Right lobe of liver (tissue), 6 donors: Measurements from ENCODE around the gene REEP5. TPM values are rescaled to one million over a fixed set of nuclear protein-coding genes. Genes with fewer than 3 reads are reported as not detected.
"Not testable (repeated sequence)": the region's sequence is repeated elsewhere in the genome, so short reads cannot be mapped to it uniquely, and the experiment has no call there.

Experiments
- ATAC-seq, 4 donors: fragments of 200-7000 bp; cut with Tn5 transposase; one replicate each; pipeline ENCODE4 v1.9.1; 2020; ENCODE audit warnings: mild to moderate bottlenecking in 4 of 4, moderate library complexity in 4 of 4
- DNase-seq, 3 donors: peaks; one replicate each; pipeline ENCODE4 v3.0.0-alpha.2; 2020
- H3K27ac ChIP-seq, 3 donors: fragments of 200-600 bp; one replicate each; pipeline ENCODE4 v1.8.0; 2022
- H3K27me3 ChIP-seq, 2 donors: fragments of 200-600 bp; one replicate each; pipeline ENCODE4 v1.8.0; 2022
- H3K36me3 ChIP-seq, 4 donors: fragments of 200-600 bp; sonication (generic) in 1 of 4; one replicate each; pipeline versions ENCODE4 v1.5.1 to v1.8.0; 2017 to 2022; ENCODE audit warnings: control low read depth in 1 of 4
- H3K4me1 ChIP-seq, 4 donors: fragments of 200-600 bp; sonication (generic) in 1 of 4; one replicate each; pipeline versions ENCODE4 v1.5.1 to v1.8.0; 2017 to 2022; ENCODE audit warnings: control low read depth in 1 of 4
- H3K4me3 ChIP-seq, 3 donors: fragments of 200-600 bp; one replicate each; pipeline ENCODE4 v1.8.0; 2022
- H3K9me3 ChIP-seq, 4 donors: fragments of 200-600 bp; sonication (generic) in 1 of 4; one replicate each; pipeline versions ENCODE4 v1.5.1 to v1.8.0; 2017 to 2022; ENCODE audit warnings: control low read depth in 1 of 4
- CTCF ChIP-seq, 4 donors: fragments of 200-600 bp in 3 of 4; fragments of 450-650 bp in 1 of 4; IDR thresholded peaks; one replicate each; pipeline versions ENCODE4 v1.5.1 to v1.8.0; 2016 to 2022; ENCODE audit warnings: antibody characterized with exemption in 4 of 4, mild to moderate bottlenecking in 2 of 4
- POLR2A ChIP-seq: fragments of 450-650 bp; IDR thresholded peaks from one replicate; pipeline ENCODE4 v1.6.1; 2017; ENCODE audit warnings: antibody characterized with exemption, mild to moderate bottlenecking
- WGBS: methylation state at CpG from one replicate; pipeline ENCODE4 v1.1.6; 2018; ENCODE audit warnings: low coverage, low lambda C conversion rate; ENCODE audit not compliant: insufficient coverage; ENCODE audit errors: missing lambda C conversion rate; 5-methylcytosine and 5-hydroxymethylcytosine counted together
- intact Hi-C, 2 donors: fragments of 100-400 bp; cut with DNase I; formaldehyde crosslinking; loops; one replicate each; pipeline versions ENCODE4 v1.11.2 to v1.14.1; 2022
- total RNA-seq, 6 experiments: library from RNA; depleted of rRNA in 2 of 6; stranded (reverse); fragments of >200 nt in 2 of 6; fragmentation: NEBNext Ultra II Directional in 3 of 6; extraction: Animal tissue kit (Norgen Biotek cat#: 25700) in 3 of 6; gene quantifications; one replicate each; pipeline versions ENCODE4 v1.1.0 to v1.2.4, GENCODE V29; 2016 to 2023
- donor health status: DM: no; HTN: yes; CAD: no.
- donor health status: DM: no; HTN: no; CAD: no.
- donor health status: DM: no; HTN: no; CAD: no.
- donor health status: DM: no; HTN: yes; CAD: no.
- donor health status: DM: no; HTN: yes; CAD: no.

REEP5 gene
- total RNA-seq, 6 experiments from 2014 or later, result 52.2 to 75.6 (median 64.0) TPM

- DNase-seq, result peak; percentile 94 to 96 (median 96)
- Histone ChIP-seq H3K9me3 (no peaks in the 10 kb centered on the region), H3K27ac (peak within 1 kb of the TSS; percentile 31 to 52 (median 34)), H3K4me1 (peaks cover 0 to 24% (median 0%) of the 10 kb centered on the region in 4 donors), H3K36me3 (peaks cover 0 to 21% (median 7%) of the 10 kb centered on the region in 4 donors), H3K27me3 (no peaks in the 10 kb centered on the region), H3K4me3 (peak within 1 kb of the TSS; percentile 86 to 97 (median 94))
- 0% methylated on average over 28 of the region's 47 CpGs for WGBS
- TF ChIP-seq POLR2A (peak; percentile 69), CTCF (IDR thresholded peaks at IDR 0.05) (no peak)
- intact Hi-C loops, result no loop called here
- peak; percentile 97 to 100 (median 99) for ATAC-seq
Measured at GRCh38 chr5:112860929-112861637, 60.9 kb downstream of the REEP5 start, which contains the start of gene SRP19. SRP19 (plus strand) TSS chr5:112861287; CDS start chr5:112861377, 90 bp downstream.

GRCh38 chr5:112860571-112860928 lies 61.5 kb downstream of the REEP5 start:
- DNase-seq, intact Hi-C loops, H3K9me3 ChIP-seq, ATAC-seq, H3K27me3 ChIP-seq: not testable (repeated sequence)
- Histone ChIP-seq H3K4me3 (peak overlapping the region; percentile 86 to 97 (median 94)), H3K36me3 (peaks cover 0 to 18% (median 5%) of the 10 kb centered on the region in 4 donors), H3K27ac (peak overlapping the region; percentile 31 to 52 (median 34)), H3K4me1 (peaks cover 0 to 24% (median 0%) of the 10 kb centered on the region in 4 donors)
- 56% methylated on average over 7 of the region's 11 CpGs for whole genome bisulfite sequencing

GRCh38 chr5:112857866-112858265 lies 64.2 kb downstream of the REEP5 start:
- no peaks in the 10 kb centered on the region for H3K27me3 ChIP-seq
- peaks cover 0 to 15% (median 0%) of the 10 kb centered on the region in 4 donors for H3K4me1 ChIP-seq
- no peak overlapping the region for H3K4me3 ChIP-seq
- no peaks in the 10 kb centered on the region for H3K36me3 ChIP-seq
- intact Hi-C loops, result loop anchor here in 1 of 2 donors (10.0 kb wide), 1 partner anchor 67 kb away; the partner anchor contains the start of gene REEP5
- H3K27ac ChIP-seq, result no peak overlapping the region
- no peak for DNase-seq
- ATAC-seq, result no peak
- TF ChIP-seq POLR2A (no peak), CTCF (IDR thresholded peaks at IDR 0.05) (no peak)
- no peaks in the 10 kb centered on the region for H3K9me3 ChIP-seq

GRCh38 chr5:112854651-112855050 lies 67.4 kb downstream of the REEP5 start:
- ATAC-seq, result no peak
- no peaks in the 10 kb centered on the region for H3K9me3 ChIP-seq
- H3K27ac ChIP-seq, result no peak overlapping the region
- 75% methylated on average over 1 of the region's 1 CpG for WGBS
- no peak for TF ChIP-seq CTCF (IDR thresholded peaks at IDR 0.05)
- no peak for TF ChIP-seq POLR2A
- H3K36me3 ChIP-seq, result no peaks in the 10 kb centered on the region
- DNase-seq, result no peak
- H3K27me3 ChIP-seq, result no peaks in the 10 kb centered on the region
- H3K4me1 ChIP-seq, result no peaks in the 10 kb centered on the region
- intact Hi-C loops, result loop anchor here in 1 of 2 donors (10.0 kb wide), 1 partner anchor 70 kb away; the partner anchor contains the start of gene REEP5
- no peak overlapping the region for H3K4me3 ChIP-seq

- no peaks in the 10 kb centered on the region for H3K4me1 ChIP-seq
- DNase-seq, result no peak
- no peaks in the 10 kb centered on the region for H3K27me3 ChIP-seq
- H3K27ac ChIP-seq, result no peak overlapping the region
- intact Hi-C loops, result loop anchor here in 1 of 2 donors (10.0 kb wide), 1 partner anchor 75 kb away; the partner anchor contains the start of gene REEP5
- WGBS, result 60% methylated on average over 2 of the region's 2 CpGs
- ATAC-seq, result no peak
- no peaks in the 10 kb centered on the region for H3K36me3 ChIP-seq
- no peak for TF ChIP-seq POLR2A
- TF ChIP-seq CTCF (IDR thresholded peaks at IDR 0.05), result no peak
- no peak overlapping the region for H3K4me3 ChIP-seq
- no peaks in the 10 kb centered on the region for H3K9me3 ChIP-seq
Measured at GRCh38 chr5:112849912-112850311, 72.1 kb downstream of the REEP5 start.
